AG04450 (cell line): ENCODE data around the gene ZNF366. TPM values are rescaled to one million over a fixed set of nuclear protein-coding genes. Genes with fewer than 3 reads are reported as not detected.

Experiments used
- CTCF ChIA-PET: fragments of 300-600, 350-600 bp; formaldehyde crosslinking; extraction: SDS; loops from one replicate; lab custom pipeline; 2022; ENCODE audit warnings: antibody characterized with exemption, inconsistent platforms; lab: Charles Lee
- POLR2A ChIA-PET: fragments of 350-600 bp; formaldehyde crosslinking; extraction: SDS; loops from one replicate; lab custom pipeline; 2021; ENCODE audit warnings: antibody characterized with exemption, inconsistent platforms; lab: Yijun Ruan, JAX
- DNase-seq: peaks from one replicate; pipeline ENCODE4 v3.0.0-alpha.2; 2011; ENCODE audit warnings: low read depth, low spot score
- H3K27ac ChIP-seq: one replicate; pipeline ENCODE4 v1.5.1; 2012; ENCODE audit warnings: low read depth, low read length, control low read depth
- H3K27me3 ChIP-seq: one replicate; pipeline ENCODE4 v1.6.0; 2012; ENCODE audit warnings: low read length; ENCODE audit not compliant: control insufficient read depth, insufficient read depth
- H3K4me3 ChIP-seq: 2 replicates; pipeline ENCODE4 v1.5.1; 2011; ENCODE audit warnings: mild to moderate bottlenecking, low read depth, low read length, control low read depth
- H3K9me3 ChIP-seq: 2 replicates; pipeline ENCODE4 v1.5.1; 2012; ENCODE audit warnings: low read length; ENCODE audit not compliant: control insufficient read depth, insufficient read depth
- CTCF ChIP-seq: IDR thresholded peaks from 2 replicates; pipeline ENCODE4 v1.5.1; 2011; ENCODE audit warnings: low read depth, low read length, control low read depth, inconsistent platforms
- polyA minus RNA-seq: library from RNA; depleted of rRNA, polyadenylated mRNA; stranded (reverse); fragments of >200 nt; gene quantifications from 2 replicates; pipeline ENCODE4 v1.2.3, GENCODE V29; 2011; rRNA and poly(A)+ RNA removed
- polyA plus RNA-seq: library from polyadenylated mRNA; depleted of rRNA; stranded (reverse); fragments of >200 nt; gene quantifications from 2 replicates; pipeline ENCODE4 v1.2.3, GENCODE V29; 2011; rRNA removed

The ZNF366 gene
- polyA plus RNA-seq (not detected in 2 replicates), polyA minus RNA-seq (not detected in 2 replicates)

GRCh38 chr5:72507231-72507906 lies at the start of gene ZNF366:
ZNF366 (minus strand) TSS chr5:72507410; CDS start chr5:72461496, 45,914 bp downstream.
- H3K27ac ChIP-seq: no peak within 1 kb of the TSS
- CTCF ChIA-PET: interaction anchor here (1.2 kb wide), 1 partner anchor 103 kb away, joined by 3 read pairs; no protein-coding TSS in a partner anchor

DNA sequence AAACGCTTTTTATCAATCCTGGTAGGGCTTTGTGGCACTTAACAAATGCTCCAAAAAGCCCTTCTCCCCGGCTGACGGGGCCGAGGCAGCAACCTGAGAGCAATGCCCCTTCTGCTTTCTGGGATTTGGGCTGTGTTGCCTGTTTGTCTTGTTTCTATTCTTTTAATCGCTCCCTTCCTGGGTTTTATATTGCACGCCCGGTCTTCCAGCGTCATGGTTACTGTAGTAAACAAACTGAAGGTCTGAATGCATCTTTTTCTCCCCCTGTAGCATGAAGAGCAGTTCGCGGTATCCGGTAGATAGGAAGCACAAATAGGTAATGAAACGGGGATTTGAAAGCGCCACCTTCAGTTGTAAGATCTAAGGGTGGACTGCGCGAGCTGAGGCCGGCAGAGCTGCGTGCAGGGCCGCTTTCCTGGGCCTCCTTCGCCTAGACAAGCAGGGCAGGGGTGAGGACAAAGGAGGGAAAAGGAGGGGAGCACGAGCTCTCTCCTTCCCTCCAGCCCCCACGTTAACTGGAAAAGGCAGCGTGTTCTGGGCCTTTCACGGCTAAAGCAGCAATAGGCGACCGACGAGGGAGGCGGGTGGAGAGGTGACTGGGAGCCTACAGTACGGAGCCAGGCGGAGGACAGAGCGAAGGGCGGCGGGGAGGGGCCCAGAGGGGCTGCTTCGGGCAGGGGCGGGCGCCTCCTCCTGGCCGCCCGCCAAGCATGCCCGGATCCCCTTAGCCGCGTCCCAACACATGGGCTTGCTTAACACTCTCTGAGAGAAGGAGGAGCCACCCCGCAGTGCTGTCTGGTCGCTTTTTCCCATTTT lies 49.3 kb upstream of the ZNF366 start:
- CTCF ChIA-PET: interaction anchor here (0.6 to 1.9 kb wide), 4 partner anchors 10 to 45 kb away, joined by 3 to 4 read pairs (median 4); no protein-coding TSS in a partner anchor
- POLR2A ChIA-PET: interaction anchor here (0.6 kb wide), 1 partner anchor 261 kb away, joined by 3 read pairs; no protein-coding TSS in a partner anchor
- H3K9me3 ChIP-seq: no peaks in the 10 kb centered on the region; the same call in 1 of the 2 replicates

More at GRCh38 chr5:72507231-72507906, at the start of gene ZNF366:
- POLR2A ChIA-PET: no interaction called here
- Histone ChIP-seq H3K27me3 (no peaks in the 10 kb centered on the region), H3K9me3 (no peaks in the 10 kb centered on the region), H3K4me3 (no peak within 1 kb of the TSS)
- DNase-seq: no peak
- TF ChIP-seq CTCF: no peak

GRCh38 chr5:72555871-72556270 lies 48.7 kb upstream of the ZNF366 start:
- Histone ChIP-seq H3K27me3 (no peaks in the 10 kb centered on the region), H3K27ac (no peak overlapping the region), H3K4me3 (no peak overlapping the region), H3K9me3 (no peaks in the 10 kb centered on the region; the same call in 1 of the 2 replicates)
- TF ChIP-seq CTCF: no peak
- ChIA-PET CTCF (interaction anchor here (0.5 to 1.9 kb wide), 5 partner anchors 20 to 660 kb away, joined by 3 to 12 read pairs (median 4); no protein-coding TSS in a partner anchor), POLR2A (interaction anchor here (0.6 kb wide), 1 partner anchor 262 kb away, joined by 3 read pairs; no protein-coding TSS in a partner anchor)
- DNase-seq: no peak

More for the DNA sequence above, 49.3 kb upstream of the ZNF366 start:
- DNase-seq: no peak
- peak overlapping the region; percentile 47 for H3K27ac ChIP-seq
- H3K4me3 ChIP-seq: peak overlapping the region; percentile 44
- no peaks in the 10 kb centered on the region for H3K27me3 ChIP-seq
- TF ChIP-seq CTCF: peak; percentile 19

GRCh38 chr5:72554897-72555296 lies 47.7 kb upstream of the ZNF366 start:
- POLR2A ChIA-PET: no interaction called here
- Histone ChIP-seq H3K4me3 (no peak overlapping the region), H3K27ac (no peak overlapping the region), H3K9me3 (no peaks in the 10 kb centered on the region; the same call in 1 of the 2 replicates), H3K27me3 (no peaks in the 10 kb centered on the region)
- CTCF ChIA-PET: no interaction called here
- no peak for DNase-seq
- no peak for TF ChIP-seq CTCF
